HEK293T (cell line): ENCODE measurements around the gene MACROD2.

Source experiments
- HDGF ChIP-seq: fragments of 450-650 bp; IDR thresholded peaks from 2 replicates; pipeline ENCODE4 v1.6.1; 2017; ENCODE audit warnings: antibody characterized with exemption, borderline replicate concordance
- PKNOX1 ChIP-seq: fragments of 450-650 bp; IDR thresholded peaks from 2 replicates; pipeline ENCODE4 v1.6.1; 2016

- no peak for TF ChIP-seq PKNOX1
- TF ChIP-seq HDGF: no peak
Observed at GRCh38 chr20:15805154-15805553, 1809.8 kb downstream of the MACROD2 start.
